Activated CD4-positive, CD25-positive, alpha-beta regulatory T cell treated with anti-CD3 and anti-CD28 coated beads, Interleukin-2, amount 50 U/mL, for 72 hours (primary cell): ENCODE results near the gene MBNL2.

ENCODE experiments used
- DNase-seq: peaks from one replicate; pipeline ENCODE4 v3.0.0; 2021

Gene MBNL2

DNA sequence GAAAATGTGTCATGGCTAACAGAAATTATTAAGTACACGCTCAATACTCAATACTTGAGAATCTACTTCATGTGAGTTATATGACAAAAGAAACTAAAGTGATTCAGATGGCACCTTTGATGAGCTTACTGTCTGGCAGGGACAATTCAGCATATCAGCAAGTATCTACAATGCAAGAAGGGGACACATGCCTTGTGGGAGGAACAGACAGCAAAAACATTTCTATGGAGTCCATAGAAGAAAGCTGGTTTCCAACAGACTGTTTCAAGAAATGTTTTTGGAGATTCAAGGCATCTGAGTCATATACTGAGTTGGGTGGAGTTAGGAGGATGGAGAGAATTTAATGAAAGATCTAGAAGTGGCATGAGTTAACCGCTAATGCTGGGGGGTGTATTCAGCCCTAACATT is 54.7 kb downstream of the MBNL2 start:
- DNase-seq, result no peak

DNA sequence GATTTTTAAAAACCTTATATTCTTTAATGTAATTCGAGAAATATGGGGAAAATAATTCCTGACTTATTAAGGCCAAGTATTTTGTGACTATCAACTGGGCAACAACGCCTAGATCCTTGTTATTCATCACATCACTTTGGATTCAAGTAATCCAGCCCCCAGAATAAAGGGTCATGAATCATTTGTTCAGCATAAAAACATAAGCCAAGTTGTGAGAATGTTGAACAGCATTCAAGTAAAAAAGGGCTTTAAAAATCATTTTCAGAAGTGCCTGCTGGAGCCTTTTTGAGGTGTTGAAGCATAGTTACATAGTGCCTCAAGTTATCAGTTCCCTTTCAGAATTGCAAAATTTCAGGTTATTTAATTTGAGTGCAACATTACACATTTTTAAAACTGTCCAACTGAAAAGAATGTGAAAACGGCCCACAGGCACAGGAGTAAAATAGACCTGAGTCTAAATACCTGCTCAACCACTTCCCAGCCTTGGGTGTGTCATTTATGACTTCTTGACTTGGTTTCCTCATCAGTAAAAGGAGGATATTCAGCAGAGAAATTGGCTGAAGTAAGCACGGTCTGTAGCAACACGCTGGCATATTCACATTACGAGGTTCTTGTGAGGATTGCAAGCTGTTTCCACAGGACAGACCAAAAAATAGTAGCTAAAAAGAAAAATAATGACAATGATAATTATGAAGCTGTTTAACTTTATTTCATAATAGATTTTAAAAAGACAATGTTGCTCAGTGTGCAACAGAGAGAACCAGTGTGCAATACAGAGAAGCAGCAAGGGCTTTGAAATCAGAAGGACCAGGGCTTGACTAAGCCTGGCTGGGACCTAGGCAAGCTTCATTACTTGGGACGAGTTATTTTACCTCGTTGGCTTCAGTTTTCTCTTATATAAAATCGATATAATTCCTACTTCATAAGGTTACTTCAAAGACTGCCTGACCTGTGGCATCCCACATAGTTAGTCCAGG is 56.6 kb downstream of the MBNL2 start:
- no peak for DNase-seq

DNA sequence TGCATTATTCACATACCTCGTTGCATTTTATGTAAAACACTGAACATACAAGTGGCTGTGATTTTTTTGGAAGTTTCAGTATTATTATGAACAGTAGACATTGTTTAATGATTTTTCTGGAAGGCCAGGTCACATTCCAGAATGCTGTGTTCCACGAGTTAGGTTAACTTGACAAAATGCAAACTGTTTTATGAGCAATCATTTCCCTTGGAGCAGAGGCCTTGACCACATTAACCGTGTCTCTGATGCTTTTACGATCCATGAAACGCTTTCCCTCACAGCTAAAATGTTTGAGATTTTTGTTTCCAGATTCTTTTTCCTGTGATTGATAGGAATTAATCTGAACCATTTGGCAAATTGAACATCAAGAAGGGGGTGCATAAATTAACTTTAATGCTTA is 57.8 kb downstream of the MBNL2 start:
- DNase-seq, result no peak

DNA sequence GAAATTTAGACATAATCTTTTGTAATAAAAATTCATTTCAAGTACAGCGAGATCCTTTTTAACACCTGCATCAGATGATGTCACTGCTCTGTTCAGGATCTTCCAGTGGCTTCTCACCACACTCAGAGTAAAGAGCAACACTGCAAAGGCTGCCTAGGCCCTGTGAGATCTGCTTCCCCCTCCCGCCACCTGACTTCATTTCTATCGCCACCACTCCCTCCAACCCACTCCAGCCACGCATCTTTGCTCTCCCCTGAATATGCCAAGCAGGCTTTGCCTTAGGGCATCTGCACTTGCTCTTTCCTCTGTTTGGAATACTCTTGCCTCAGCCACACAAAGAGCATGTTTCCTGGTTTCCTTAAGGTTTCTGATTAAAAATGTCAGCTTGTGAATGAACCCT is 58.3 kb downstream of the MBNL2 start:
- no peak for DNase-seq

DNA sequence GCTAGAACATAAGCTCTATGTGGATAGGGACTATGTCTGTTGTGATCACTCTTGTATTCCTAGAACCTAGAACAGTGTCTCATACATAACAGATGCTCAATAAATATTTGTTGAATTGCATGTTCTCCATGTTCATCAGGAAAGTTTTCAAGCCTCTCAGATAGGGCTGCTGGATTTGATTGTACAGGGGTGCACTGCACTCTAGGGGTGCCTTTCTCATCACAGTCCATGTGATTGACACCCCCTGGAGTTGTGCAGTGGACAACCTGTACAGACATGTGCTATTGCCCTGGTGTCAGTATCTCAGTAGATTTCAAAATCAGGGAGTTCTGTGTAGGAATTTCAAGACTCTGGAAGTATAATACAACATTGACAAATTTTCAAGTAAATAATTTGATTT is 58.9 kb downstream of the MBNL2 start:
- no peak for DNase-seq

DNA sequence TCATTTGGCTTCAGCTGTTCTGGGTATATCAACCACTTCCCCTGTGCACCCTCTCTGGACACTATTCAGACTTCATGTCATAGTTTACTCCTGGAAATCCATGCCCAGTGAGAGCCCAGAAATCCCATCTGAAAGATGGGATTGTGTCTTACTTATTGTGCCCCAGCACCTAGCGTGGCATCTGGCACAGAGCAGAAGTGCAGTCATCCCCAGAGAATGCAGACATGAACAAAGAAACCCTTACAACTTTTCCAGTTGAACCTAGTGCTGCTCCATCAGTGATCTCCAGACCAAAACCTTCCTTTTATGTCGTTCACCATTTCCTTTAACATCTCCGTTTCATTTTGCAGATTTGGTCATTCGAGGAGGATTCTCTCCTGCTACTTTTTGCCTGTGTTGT is 60.6 kb downstream of the MBNL2 start:
- DNase-seq, result no peak

DNA sequence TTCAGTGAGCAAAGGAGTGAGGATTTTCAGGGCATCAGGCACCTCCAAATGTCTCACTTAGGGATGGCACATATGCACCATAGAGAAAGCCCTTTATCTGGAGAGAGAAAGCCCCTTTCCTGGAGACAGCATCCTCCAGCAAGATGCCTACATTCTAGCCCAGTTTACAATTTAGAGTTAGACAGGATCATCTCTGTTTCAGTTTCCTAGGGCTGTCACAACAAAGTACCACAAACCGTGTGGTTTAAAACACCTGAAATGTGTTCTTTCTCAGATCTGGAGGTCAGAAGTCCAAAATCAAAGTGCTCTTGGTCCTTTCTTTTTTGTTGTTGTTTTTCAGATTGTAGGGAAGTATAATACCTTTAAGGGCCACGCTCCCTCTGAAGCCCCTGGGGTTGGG is 61.8 kb downstream of the MBNL2 start:
- no peak for DNase-seq

DNA sequence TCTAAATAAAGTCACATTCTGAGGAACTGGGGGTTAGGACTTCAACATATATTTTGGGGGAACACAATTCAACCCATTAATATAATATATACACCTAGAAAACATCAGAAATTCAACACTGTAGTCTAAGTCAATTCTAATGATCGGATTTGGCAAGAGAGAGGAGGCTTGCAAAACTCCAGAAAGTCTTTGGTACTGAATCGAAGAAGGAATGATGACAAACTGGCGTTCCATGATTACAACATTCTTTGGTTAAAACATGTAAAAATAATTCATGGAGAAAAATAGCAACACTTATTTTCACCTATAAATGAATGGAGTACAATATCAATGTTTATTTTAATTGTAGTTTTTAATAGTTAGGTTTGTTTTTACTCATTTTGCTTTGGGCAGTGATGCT is 62.4 kb downstream of the MBNL2 start:
- no peak for DNase-seq

DNA sequence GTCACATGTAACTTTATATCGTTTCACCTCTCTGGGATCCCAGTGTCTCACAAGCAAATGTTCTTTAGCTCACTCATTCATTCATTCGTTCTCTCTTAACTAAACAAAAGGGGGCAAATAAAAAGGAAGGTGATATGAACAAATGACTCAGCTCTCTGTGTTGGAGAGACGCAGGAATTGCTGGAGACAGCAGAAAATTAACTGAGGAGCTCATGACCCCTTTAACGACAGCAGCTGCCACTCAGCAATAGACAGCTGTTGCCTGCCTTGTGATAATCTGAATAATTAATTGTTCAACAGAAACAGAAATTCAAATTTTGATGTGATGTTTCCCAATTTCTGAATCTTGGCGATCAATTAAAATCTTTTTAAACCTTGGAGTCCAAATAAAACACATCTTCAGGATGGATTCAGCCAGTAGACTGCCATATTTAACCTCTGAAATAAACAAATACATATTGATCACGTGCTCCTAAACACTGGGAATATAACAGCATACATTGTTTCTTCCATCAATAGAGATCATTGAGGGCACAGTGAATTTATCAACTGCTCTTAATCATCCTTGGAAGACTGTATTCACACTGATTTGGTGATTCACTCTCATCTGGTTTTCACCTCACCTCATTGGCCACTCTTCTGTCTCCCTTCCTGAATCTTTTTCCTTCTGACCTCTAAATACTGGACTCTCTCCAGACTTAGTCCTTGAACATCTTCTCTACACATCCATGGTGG is 63.3 kb downstream of the MBNL2 start:
- DNase-seq, result no peak

DNA sequence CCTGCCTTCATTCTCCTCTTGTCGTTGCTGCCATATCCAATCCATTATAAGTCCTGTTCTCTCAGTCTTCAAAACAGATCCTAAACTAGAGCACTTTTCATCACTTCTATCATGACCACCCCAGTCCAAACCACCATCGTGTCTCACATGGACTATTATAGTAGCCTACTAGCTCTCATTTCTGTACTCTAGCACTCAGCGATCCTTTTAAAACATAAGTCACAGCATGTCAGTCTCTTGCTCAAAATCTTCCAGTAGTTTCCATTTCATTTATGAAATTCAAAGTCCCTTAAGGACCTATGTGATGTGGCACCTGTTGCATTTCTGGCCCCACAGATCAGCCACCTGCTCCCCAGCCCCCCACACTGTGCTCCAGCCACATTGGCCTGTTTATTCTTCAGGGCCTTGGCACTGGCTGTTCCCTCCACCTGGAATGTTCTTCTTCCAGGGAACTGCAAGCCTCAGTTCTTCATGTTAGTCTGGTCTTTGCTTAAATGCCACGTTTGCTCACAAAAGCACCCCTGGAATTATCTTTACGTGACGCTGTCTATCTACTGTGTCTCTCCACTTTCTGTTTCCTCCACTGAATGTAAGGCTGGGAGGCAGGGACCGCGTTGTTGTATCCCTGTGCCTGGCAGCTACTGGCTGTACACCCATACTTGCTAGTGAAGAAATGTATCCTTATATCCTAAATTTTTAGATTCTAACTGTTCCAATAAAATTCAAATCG is 64.3 kb downstream of the MBNL2 start:
- no peak for DNase-seq

DNA sequence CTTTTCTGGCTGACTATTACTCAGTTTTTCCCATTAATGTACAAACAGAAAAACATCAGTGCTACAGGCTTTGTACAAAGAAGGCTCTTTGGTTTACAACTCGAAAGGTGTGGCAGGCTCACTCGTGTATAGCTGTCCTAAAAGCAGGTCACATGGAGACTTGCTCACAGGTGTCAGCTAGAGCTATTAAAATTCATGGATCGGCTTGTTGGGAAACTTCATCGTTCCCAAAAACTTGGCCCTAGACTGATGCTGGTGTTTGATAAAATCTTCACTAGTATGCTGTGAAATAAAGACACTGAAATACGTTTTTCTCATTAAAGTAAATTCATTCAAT is 64.9 kb downstream of the MBNL2 start:
- no peak for DNase-seq

DNA sequence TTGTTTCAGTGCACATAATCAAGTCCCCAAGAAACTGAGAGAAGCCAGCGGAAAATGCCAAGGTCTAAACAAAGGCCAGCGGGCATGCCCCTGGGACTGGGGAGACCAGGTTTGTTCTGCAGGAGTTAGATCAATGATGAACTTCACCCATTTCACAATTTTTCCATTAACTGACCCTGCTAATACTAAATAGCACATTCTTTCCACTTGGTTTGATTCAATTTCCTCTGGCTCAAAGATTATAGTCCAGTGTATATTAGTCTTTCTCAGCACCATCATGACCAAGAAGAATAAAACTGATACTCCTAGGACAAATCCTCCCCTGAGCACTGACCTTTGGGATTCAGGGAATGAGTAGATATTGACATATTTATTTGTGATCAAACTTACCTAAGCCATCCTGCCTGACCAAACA is 66.4 kb downstream of the MBNL2 start:
- DNase-seq, result no peak

DNA sequence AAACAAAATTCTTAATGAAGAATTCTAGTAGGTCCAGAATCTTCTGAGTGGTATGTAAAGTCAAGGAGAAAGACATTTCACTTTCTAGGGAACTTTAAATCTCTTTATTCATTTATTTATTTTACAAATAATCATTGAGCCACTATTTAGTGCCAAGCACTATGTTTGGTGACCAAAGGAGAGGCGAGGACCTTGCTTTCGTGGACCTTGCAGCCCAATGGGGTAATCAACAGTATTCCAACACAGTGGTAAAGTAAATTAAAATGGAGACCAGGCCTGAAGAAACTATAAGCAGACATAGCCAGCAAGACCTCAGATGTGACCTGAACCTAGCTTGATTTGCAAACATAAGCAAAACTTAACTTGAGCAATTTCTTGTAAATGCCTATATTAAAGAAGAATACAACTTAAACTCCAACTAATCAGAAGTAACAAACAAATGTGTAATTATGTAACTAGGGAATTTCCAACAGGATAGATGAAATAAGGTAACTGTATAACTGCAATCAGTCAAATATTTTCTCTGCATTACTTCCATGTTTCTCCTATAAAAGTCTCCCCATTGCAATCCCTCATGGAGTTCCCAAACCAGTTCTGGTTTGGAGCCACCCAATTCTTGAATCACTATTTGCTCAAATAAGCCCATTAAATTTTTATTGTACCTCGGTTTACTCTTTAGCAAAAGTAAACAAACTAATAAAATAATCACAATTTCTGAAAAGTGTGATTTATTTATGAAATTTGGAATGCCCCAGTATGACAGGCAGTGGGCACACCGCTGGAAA is 67.6 kb downstream of the MBNL2 start:
- DNase-seq, result no peak

DNA sequence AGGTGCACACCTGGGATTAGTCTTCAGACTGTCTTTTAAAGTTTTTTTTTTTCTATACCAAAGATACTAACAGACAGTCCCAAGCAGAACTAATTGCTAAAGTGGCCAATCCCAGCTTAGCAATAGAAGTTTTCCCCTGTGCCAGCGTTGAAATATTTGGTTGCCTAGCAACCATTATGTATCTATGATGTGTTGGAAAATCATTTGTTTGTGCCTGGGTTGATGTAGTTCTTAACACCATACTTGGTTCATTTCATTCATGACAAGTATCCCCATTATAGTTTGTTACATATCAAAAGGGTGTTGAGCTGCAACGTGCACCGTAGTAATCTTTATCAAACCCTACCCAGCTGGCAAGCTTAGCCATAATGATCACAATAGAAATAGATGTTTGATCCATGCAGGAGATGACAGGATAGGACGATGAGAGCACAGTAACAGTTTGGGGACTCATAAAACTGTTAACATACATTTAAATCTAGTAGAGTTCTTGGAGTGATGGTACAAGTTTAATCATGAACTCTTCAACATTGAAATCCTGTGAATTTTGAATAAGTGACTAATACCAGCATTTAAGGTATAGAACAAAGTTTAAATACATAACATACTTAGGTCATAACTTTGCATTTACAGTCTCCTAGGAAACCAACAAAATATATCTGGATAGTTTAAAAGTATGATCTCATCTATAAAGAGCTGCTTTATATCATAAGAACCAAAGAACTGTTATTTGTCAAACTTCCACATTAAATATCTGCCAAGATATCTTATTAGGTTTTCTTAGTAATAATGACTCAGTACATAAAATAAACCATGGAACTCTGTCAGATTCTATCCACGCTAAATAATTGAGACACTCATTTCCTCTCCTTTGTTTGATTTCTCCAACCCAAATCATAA is 73.4 kb downstream of the MBNL2 start:
- DNase-seq, result no peak

DNA sequence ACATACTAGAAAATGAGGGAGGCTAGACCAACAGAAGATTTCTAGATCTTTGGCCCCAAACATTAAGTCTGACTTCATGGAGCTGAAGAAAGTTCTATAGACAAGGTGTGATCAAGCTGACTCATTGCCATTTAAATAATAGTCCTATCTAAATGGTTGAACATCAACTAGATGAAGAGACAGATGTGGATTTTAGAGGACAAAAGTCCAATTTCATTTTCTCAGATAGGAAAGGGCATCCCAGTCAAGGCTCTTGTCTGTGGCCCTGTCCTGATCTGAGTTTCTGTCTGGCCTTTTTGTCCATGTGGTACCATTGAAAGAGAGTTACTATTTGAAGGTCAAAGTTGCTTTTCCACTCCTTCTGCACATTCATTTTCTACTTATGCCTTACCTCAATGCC is 74.6 kb downstream of the MBNL2 start:
- no peak for DNase-seq

DNA sequence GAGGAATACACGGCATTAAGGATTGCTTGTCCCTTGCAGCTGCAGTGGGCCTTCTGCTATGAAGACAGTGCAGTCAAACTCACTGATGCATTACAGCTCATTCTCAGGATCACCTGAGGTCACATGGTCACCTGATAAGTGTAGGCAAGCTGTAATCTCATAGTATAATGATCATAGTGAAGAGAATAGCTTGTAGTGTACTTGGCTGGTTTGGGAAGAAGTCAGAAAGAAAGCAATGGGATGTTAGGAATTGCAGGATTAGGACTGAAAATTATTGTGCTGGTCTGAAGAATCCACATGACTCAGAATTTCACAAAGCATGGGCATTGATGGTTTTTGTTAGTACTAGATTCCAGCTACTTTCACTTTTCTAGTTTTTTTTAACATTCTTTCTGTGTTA is 76.7 kb downstream of the MBNL2 start:
- DNase-seq, result no peak

DNA sequence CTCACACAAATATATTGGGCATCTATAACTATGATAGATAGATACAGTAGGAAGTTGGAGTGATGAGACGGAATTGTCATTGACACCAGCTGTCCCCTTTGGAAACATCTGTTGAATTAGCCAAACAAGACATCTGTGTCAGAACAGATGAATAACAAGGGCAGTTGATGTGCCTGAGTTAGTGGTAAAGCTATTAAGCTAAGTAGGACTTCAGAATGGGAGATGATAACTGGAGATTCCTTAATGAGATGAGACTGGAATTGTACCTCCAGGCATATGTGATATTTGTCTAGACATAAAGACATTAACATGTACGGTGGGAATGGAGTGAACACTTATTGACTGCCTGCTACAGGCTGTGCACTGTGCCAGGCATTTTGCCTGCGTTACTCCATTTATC is 78.7 kb downstream of the MBNL2 start:
- no peak for DNase-seq

DNA sequence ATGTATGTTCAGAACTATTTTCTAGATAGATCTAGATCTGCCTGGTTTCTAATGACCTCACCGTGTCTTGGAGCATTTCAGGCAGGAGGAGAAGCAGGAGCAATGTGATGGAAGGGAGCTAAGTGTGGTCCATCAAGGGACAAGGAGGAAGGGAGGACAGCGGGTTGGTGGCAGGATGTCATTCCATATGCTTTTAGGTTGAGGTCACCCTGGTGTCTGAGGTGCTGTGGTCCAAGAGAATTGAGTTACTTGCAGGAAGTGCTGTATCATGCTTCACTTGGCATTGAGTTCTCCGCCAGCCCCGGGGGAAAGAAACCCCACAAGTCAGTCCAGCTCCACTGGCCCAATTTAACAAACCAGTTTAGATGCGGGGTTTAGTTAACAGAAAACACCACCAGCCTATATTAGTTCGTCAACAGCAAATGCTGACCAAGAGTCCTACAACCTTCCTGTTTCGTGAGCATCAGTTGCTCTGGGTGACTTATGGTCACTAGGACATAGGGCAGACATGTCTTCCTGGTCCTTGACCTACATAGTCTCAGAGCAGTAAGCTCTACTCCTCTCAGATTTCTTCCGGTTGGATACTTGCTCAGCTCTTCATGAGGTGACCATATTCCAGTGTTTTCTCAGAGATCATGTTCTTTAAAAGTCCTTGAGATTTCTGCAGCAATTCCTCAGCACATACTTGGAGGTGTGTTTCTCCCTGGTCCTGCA is 79.4 kb downstream of the MBNL2 start:
- DNase-seq, result no peak

DNA sequence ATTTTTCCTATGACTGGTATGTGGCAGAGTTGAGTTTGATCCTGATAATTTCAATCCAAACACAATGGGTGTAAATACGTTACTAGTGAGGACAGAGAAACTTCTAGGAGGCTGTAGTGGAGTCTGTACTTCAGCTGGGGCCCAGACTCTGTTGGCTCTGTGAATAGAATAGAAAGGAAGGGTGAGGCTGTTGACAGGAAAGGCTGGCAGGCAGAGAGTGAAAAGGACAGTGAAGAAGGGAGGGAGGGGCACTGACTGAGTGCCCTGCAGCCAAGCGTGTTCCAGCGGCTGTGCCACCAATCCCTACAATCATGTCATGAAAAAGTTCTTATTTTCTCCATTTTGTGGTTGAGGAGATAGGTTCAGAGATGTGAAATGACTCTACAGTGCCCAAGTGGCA is 80.5 kb downstream of the MBNL2 start:
- no peak for DNase-seq

DNA sequence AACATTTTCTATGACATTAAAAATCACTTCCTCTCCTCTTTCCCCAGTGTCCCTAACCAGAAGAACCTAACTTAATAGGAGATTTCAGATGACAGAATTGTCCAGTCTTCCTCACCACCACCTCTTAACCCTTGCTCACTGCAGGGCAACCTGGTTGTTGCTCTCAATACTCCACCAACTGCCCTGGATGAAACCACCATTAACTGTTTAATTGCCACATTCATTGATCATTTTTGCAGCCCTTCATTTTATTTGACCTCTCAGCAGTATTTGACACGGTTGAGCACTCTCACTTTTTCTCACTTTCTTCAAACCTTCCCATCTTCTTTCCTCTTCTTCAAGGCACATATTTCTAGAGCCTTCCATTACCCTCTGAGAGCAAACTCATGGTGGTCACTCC is 84.0 kb downstream of the MBNL2 start:
- DNase-seq, result no peak

DNA sequence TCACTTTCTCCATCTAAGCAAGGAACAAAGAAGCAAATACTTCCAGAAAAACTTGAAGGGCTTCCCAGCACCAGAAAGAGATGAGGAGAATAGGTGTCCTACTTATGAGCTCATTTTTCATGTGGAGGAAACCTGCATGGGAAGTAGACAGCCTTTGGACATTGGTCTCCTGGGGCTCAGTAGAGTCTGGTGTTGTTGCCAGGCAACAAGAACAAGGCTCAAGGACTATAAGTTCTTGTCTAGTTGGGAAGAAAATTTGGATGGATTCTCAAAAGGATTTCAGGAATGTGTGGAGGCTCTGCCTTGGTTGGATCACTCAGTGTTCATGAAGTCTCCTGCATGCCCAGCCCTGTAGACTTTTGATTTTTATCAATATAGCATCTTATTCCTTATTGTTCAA is 84.5 kb downstream of the MBNL2 start:
- DNase-seq, result no peak
